ENCODE measurements around the gene COL25A1. TPM values are rescaled to one million over a fixed set of nuclear protein-coding genes. Genes with fewer than 3 reads are reported as not detected.

Gene COL25A1
- total RNA-seq, 1 experiment from 2014 or later, result not detected

DNA sequence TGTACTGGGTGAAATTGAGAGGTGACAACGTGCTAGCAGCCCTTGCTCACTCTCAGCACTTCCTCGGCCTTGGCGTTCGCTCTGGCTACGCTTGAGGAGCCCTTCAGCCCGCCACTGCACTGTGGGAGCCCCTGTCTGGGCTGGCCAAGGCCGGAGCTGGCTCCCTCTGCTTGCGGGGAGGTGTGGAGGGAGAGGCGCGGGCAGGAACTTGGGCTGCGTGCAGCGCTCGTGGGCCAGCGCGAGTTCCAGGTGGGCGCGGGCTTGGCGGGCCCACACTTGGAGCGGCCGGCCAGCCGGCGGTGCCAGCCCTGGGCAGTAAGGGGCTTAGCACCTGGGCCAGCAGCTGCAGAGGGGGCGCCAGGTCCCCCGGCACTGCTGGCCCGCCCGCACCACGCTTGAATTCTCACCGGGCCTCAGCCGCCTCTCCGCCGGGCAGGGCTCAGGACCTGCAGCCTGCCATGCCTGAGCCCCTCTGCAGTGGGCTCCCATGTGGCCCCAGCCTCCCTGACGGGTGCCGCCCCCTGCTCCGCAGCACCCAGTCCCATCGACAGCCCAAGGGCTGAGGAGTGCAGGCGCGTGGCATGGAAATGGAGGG lies 290.1 kb downstream of the COL25A1 start:
- Mint-ChIP-seq H3K4me3 (ENCODE audit: low read depth, unreplicated experiment) (no peak overlapping the region), H3K4me1 (ENCODE audit: low read depth, unreplicated experiment) (no peaks in the 10 kb centered on the region), H3K27me3 (ENCODE audit: unreplicated experiment) (no peaks in the 10 kb centered on the region), H3K9me3 (ENCODE audit: low read depth, unreplicated experiment) (no peaks in the 10 kb centered on the region), H3K36me3 (ENCODE audit: insufficient read depth, unreplicated experiment) (no peaks in the 10 kb centered on the region), H3K27ac (ENCODE audit: unreplicated experiment) (no peak overlapping the region)
- DNase-seq, result no peak
- CTCF ChIA-PET, result no interaction called here
- TF ChIP-seq, protein P1, sequence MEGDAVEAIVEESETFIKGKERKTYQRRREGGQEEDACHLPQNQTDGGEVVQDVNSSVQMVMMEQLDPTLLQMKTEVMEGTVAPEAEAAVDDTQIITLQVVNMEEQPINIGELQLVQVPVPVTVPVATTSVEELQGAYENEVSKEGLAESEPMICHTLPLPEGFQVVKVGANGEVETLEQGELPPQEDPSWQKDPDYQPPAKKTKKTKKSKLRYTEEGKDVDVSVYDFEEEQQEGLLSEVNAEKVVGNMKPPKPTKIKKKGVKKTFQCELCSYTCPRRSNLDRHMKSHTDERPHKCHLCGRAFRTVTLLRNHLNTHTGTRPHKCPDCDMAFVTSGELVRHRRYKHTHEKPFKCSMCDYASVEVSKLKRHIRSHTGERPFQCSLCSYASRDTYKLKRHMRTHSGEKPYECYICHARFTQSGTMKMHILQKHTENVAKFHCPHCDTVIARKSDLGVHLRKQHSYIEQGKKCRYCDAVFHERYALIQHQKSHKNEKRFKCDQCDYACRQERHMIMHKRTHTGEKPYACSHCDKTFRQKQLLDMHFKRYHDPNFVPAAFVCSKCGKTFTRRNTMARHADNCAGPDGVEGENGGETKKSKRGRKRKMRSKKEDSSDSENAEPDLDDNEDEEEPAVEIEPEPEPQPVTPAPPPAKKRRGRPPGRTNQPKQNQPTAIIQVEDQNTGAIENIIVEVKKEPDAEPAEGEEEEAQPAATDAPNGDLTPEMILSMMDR (IDR thresholded peaks at IDR 0.05; ENCODE audit: unreplicated experiment), result no peak
- intact Hi-C loops (cut with micrococcal nuclease; ENCODE audit: unreplicated experiment), result no loop called here
- no TSS peak for BruUV-seq (replicated peaks)

DNA sequence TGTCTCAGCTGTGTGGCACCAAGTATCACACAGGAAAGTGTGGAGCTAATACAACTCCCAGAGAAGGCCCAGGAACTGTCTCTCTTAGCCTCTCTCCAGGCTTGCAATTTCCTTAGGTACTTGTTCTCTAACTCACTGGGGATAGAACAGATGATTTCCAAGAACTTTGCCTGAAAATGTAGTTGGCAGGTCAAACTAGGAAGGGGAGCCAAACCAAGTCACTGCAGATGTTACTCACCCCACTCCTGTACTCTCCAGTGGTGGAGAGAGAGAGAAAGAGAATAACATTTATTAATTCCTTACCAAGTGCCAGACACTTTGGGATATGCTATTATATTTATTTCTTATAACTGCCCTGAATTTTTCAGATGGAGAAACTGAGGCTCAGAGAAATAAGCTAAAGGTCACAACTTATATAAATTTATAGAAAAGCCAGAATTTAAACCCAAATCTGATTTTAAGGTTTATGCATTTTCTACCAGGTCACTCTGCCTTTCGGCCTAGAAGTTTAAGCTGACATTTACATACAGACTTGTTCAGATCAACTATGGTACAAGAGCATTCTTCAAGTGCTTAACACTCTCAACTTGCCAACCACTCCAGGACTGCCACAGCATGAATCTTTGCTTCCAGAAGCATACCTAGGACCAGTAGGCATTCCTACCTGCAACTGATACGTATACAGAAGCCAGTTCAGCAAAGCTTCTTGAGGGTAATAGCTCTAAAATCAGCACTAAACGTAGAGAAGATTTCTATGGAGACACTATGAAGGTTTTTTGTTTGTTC lies 291.0 kb downstream of the COL25A1 start:
- H3K36me3 Mint-ChIP-seq (ENCODE audit: insufficient read depth, unreplicated experiment), result no peaks in the 10 kb centered on the region
- H3K4me1 Mint-ChIP-seq (ENCODE audit: low read depth, unreplicated experiment), result no peaks in the 10 kb centered on the region
- no peaks in the 10 kb centered on the region for H3K27me3 Mint-ChIP-seq (ENCODE audit: unreplicated experiment)
- no peak for DNase-seq
- TF ChIP-seq, protein P1 (IDR thresholded peaks at IDR 0.05; ENCODE audit: unreplicated experiment), result no peak
- no peaks in the 10 kb centered on the region for H3K9me3 Mint-ChIP-seq (ENCODE audit: low read depth, unreplicated experiment)
- CTCF ChIA-PET, result interaction anchor here (0.7 kb wide), 1 partner anchor 143 kb away, joined by 3 read pairs; no protein-coding TSS in a partner anchor
- no peak overlapping the region for H3K4me3 Mint-ChIP-seq (ENCODE audit: low read depth, unreplicated experiment)
- intact Hi-C loops (cut with micrococcal nuclease; ENCODE audit: unreplicated experiment), result no loop called here
- BruUV-seq (replicated peaks), result no TSS peak
- no peak overlapping the region for H3K27ac Mint-ChIP-seq (ENCODE audit: unreplicated experiment)

DNA sequence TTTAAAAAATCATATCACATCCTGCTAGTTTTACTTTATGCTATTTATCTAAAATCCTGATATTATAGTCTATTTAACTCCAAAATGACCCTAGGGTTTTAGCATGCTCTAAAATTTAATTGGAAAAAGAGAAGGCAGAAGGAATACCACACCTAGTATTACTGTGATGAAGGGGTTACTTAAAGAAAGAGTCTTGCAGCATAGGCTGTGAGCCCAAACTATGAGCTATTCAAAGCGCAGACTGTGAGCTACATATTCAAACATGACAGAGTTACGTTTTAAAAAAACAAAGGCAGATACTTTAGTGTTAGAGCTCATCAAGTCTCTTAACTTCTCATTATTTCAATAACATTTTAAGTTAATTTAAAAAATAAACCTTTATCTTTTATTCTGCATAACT lies 291.9 kb downstream of the COL25A1 start:
- DNase-seq, result no peak
- H3K4me1 Mint-ChIP-seq (ENCODE audit: low read depth, unreplicated experiment), result peaks cover 4% of the 10 kb centered on the region
- no peak overlapping the region for H3K27ac Mint-ChIP-seq (ENCODE audit: unreplicated experiment)
- no peaks in the 10 kb centered on the region for H3K9me3 Mint-ChIP-seq (ENCODE audit: low read depth, unreplicated experiment)
- CTCF ChIA-PET, result no interaction called here
- no TSS peak for BruUV-seq (replicated peaks)
- H3K4me3 Mint-ChIP-seq (ENCODE audit: low read depth, unreplicated experiment), result no peak overlapping the region
- intact Hi-C loops (cut with micrococcal nuclease; ENCODE audit: unreplicated experiment), result no loop called here
- TF ChIP-seq, protein P1 (IDR thresholded peaks at IDR 0.05; ENCODE audit: unreplicated experiment), result no peak
- no peaks in the 10 kb centered on the region for H3K27me3 Mint-ChIP-seq (ENCODE audit: unreplicated experiment)
- no peaks in the 10 kb centered on the region for H3K36me3 Mint-ChIP-seq (ENCODE audit: insufficient read depth, unreplicated experiment)

DNA sequence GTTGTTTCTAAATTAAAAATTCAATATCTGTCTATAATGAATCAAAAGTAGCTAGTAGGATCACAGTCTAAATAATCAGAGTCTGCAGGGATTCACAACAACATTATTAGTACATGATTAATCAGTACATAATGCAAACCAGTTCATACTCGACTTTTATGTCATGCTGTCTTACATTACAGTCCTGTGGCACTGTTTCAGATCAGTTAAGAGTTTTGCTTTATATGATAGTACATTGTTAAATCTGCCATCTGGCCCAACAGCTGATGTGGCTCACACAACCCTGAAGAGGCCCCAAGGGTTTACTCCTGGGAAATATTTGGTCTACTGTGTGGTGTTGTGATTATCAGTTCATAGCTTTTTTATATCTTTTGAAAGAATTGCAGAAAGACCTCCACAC lies 292.5 kb downstream of the COL25A1 start:
- Mint-ChIP-seq H3K4me3 (ENCODE audit: low read depth, unreplicated experiment) (no peak overlapping the region), H3K27me3 (ENCODE audit: unreplicated experiment) (no peaks in the 10 kb centered on the region), H3K4me1 (ENCODE audit: low read depth, unreplicated experiment) (peaks cover 10% of the 10 kb centered on the region), H3K27ac (ENCODE audit: unreplicated experiment) (no peak overlapping the region), H3K36me3 (ENCODE audit: insufficient read depth, unreplicated experiment) (no peaks in the 10 kb centered on the region), H3K9me3 (ENCODE audit: low read depth, unreplicated experiment) (no peaks in the 10 kb centered on the region)
- intact Hi-C loops (cut with micrococcal nuclease; ENCODE audit: unreplicated experiment), result no loop called here
- TF ChIP-seq, protein P1 (IDR thresholded peaks at IDR 0.05; ENCODE audit: unreplicated experiment), result no peak
- CTCF ChIA-PET, result no interaction called here
- no TSS peak for BruUV-seq (replicated peaks)
- DNase-seq, result no peak
